Measurements from ENCODE around the gene SNF8. TPM values are rescaled to one million over a fixed set of nuclear protein-coding genes. Genes with fewer than 3 reads are reported as not detected.
"Not testable (repeated sequence)": the region's sequence is repeated elsewhere in the genome, so short reads cannot be mapped to it uniquely, and the experiment has no call there.

Gene SNF8
- 40.8 TPM for total RNA-seq

GRCh38 chr17:48944515-48945260 is at the start of gene SNF8:
TSS of gene SNF8 (minus strand) at chr17:48944842. CDS start at chr17:48944734, 108 bp downstream.
- DNase-seq = peak; percentile 55

- no peak for DNase-seq
Measured at GRCh38 chr17:48993951-48994350, 49.3 kb upstream of the SNF8 start.

DNA sequence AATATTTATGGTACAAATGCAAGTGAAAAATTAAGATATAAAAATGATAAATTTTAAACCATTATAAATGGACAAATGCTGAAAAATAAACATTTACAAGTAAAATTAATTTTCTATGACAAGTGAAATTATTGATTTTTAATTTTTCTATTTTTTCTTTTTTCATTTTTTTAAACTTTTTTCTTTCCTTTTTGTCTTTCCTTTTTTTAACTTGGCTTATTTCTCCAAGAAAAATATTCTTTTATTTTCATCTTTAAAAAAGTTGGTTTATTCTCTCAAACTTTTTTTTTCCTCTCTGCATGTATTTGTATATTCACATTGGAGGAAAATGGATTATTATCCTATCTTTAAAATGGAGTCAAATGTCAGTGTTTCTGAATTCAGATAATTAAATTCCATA is 48.7 kb upstream of the SNF8 start:
- DNase-seq = no peak

GRCh38 chr17:48992444-48992843 is 47.8 kb upstream of the SNF8 start:
- no peak for DNase-seq

DNA sequence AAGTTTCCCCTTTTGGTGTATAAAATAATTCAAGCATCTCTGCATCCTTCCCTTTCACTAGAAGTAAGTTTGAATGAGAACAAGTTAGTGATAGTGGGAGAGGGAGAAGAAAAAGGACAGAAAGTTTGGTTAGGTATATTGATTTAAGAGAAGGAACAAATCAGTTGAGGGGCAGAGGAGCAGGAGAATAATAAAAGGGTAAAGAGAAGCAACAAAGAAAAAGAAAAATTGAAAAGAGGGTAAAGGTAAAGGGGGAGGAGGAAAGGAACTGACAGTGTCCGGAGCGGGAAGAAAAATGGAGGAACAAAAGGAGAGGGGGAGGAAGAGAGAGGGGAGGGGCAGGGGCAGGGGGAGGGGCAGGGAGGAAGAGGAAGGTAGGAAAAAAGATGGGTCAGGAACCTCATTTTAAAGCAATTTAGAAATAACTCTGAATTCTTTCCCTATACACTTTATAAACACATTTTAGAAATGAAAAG is 46.3 kb upstream of the SNF8 start:
- DNase-seq = no peak

GRCh38 chr17:48989100-48989499 is 44.5 kb upstream of the SNF8 start:
- no peak for DNase-seq

DNA sequence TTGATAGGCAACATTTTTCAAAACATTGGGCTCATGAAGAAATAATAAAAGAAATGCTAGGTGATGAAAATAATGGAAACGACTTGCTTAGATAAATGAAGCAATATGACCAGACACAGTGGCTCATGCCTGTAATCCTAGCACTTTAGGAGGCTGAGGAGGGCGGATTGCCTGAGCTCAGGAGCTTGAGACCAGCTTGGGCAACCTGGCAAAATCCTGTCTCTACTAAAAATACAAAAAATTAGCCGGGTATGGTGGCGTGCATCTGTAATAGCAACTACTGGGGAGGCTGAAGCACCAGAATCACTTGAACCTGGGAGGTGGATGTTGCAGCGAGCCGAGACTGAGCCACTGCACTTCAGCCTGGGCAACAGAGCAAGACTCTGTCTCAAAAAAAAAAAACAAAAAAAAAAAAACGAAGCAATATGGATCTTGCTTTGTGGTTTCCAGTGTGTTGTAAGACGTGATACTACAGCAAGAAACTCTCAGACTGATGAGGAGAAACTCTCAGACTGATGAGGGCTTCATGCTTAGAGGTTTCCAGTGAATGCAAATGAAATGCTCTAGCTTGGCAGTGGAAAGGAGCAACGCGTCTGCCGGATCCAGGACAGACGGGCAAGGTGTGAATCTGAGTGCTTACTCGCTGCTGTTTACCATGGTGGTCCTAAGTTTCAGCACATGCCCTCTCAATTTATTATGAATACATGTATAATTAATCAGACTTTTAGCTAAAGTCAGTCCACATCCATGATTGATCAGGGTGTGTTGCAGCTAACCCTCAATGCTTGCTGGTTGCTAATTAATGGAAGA is 41.0 kb upstream of the SNF8 start:
- DNase-seq = no peak

DNA sequence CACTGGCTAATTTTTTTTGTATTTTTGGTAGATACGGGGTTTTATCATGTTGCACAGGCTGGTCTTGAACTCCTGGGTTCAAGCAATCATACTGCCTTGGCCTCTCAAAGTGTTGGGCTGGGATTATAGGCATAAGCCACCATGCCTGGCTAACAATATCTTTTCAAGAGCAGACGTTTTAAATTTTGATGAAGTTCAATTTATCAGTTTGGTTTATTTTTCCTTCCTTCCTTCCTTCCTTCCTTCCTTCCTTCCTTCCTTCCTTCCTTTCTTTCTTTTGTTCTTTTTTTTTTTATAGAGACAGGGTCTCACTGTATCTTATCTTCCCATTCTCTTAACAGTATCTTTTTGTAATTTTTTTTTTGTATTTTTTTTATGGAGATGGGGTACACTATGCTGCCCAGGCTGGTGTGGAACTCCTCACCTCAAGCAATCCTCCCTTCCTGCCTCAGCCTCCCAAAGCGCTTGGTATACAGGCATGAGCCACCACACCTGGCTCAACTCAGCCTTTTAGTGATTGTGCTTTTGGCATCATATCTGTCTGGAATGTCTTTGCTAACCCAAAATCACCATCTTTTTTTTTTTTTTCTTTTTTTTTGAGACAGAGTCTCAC is 37.4 kb upstream of the SNF8 start:
- no peak for DNase-seq

DNA sequence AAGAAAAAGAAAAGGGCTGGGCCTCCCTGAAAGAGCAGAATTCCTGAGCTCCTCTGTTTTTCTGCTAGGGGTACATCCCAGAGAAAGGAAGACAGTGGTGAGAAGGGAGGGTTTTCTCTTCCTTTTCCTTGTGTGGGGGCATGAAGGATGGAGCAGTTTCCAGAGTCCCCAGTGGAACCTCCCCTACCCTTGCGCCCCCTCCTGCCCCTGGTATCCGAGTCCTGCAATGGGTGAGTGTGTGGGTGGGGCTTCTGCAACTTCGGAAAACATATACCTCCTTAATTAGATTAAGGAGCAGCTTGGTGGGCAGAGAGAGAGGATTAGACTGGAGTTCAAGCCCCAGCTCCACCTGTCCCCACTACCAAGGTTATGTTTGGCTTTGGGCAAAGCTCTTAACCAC is 29.2 kb upstream of the SNF8 start:
- no peak for DNase-seq

DNA sequence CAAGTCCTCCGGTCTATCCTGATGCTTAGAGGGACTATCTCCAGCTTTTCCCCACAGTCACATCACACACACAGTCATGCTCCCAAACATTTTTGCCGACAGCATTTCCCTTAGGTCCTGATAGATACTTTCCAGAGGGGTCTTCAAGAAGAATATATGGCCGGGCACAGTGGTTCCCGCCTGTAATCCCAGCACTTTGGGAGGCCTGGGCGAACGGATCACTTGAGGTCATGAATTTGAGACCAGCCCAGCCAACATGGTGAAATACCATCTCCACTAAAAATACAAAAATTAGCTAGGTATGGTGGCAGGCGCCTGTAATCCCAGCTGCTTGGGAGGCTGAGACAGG is 28.1 kb upstream of the SNF8 start:
- DNase-seq = no peak

GRCh38 chr17:48970865-48971687 is 26.4 kb upstream of the SNF8 start:
- no peak for DNase-seq

- no peak for DNase-seq
Measured at GRCh38 chr17:48970224-48970623, 25.6 kb upstream of the SNF8 start.

GRCh38 chr17:48961516-48962233 is 17.0 kb upstream of the SNF8 start:
- no peak for DNase-seq

GRCh38 chr17:48960834-48961515 is 16.3 kb upstream of the SNF8 start:
- no peak for DNase-seq

DNA sequence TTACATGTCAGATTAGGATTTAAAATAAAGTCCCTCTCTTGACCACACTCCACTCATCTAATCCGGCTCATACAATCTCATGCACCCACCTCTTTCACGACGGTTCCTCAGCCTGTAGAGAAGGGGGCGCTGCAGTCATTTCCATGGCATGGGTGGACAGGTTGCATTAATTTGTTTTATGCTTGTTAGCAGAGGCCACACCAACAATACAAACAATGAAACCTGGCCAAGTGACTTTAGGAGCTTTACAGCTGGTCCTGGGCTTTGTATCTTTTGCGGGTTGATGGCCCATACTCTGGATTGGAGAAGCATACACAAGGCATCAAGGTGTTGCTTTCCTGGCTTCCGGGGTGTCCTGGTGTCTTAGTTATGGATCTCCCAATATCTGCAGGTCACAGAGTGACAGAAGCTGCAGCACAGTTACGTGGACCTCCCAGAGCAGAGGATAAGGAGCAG is 9.7 kb upstream of the SNF8 start:
- no peak for DNase-seq

- DNase-seq = no peak
Measured at GRCh38 chr17:48952904-48953303, 8.3 kb upstream of the SNF8 start.

GRCh38 chr17:48951572-48951971 is 6.9 kb upstream of the SNF8 start:
- DNase-seq = no peak

DNA sequence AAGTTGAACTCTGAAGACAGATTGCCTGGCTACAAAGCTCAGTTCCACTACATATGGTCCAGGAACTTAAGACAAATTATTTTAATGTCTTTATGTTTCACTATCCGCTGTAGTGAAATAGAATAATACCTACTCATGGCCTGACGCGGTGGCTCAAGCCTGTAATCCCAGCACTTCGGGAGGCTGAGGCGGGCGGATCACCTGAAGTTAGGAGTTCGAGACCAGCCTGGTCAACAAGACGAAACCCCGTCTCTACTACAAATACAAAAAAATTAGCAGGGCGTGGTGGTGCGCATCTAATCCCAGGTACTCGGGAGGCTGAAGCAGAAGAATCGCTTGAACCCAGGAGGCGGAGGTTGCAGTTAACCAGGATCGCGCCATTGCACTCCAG is 614 bp upstream of the SNF8 start:
- DNase-seq = not testable (repeated sequence)

DNA sequence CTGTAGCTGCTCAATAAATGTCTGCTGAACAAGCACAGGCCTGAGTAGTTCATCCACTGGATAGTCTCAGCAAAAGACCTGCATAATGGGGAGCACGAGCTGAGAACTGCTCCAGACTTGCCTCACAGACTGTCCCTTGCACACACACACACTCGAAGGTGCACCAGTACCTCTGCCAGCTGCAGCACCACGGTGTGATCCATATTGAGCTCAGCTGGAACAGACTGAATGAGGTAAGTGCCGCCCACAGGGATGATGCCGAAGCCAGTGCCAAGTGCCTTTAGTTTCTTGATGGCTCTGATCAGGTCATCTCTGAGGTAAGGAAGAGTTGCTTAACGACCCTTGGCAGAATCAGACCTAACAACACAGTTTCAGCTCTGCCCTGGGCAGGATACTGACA is 11.6 kb downstream of the SNF8 start:
- DNase-seq = no peak

GRCh38 chr17:48930435-48930873 is 14.2 kb downstream of the SNF8 start:
- no peak for DNase-seq

- no peak for DNase-seq
Measured at GRCh38 chr17:48929812-48930165, 14.9 kb downstream of the SNF8 start.

Data from skin of body (tissue), 2 donors.